Mucosa of gallbladder (tissue), 1 donor: Measurements from ENCODE around the gene RNF213. TPM values are rescaled to one million over a fixed set of nuclear protein-coding genes. Genes with fewer than 3 reads are reported as not detected.
"Not testable (repeated sequence)": the region's sequence is repeated elsewhere in the genome, so short reads cannot be mapped to it uniquely, and the experiment has no call there.

Experiments used
- DNase-seq: peaks from one replicate; pipeline ENCODE4 v3.0.0-alpha.2; 2020; ENCODE audit warnings: low spot score
- total RNA-seq: library from RNA; stranded (reverse); gene quantifications from one replicate; pipeline ENCODE4 v1.2.1, GENCODE V29; 2021
- donor health status: DM: no; HTN: no; CAD: no.

Gene RNF213
- total RNA-seq, 1 donor from 2014 or later, result 147 TPM

GRCh38 chr17:80389011-80389995, 128.7 kb downstream of the RNF213 start:
- no peak for DNase-seq

- DNase-seq, result no peak
Measured at GRCh38 chr17:80393241-80393890, 132.7 kb downstream of the RNF213 start.

- DNase-seq, result no peak
Measured at GRCh38 chr17:80393961-80394360, 133.3 kb downstream of the RNF213 start.

DNA sequence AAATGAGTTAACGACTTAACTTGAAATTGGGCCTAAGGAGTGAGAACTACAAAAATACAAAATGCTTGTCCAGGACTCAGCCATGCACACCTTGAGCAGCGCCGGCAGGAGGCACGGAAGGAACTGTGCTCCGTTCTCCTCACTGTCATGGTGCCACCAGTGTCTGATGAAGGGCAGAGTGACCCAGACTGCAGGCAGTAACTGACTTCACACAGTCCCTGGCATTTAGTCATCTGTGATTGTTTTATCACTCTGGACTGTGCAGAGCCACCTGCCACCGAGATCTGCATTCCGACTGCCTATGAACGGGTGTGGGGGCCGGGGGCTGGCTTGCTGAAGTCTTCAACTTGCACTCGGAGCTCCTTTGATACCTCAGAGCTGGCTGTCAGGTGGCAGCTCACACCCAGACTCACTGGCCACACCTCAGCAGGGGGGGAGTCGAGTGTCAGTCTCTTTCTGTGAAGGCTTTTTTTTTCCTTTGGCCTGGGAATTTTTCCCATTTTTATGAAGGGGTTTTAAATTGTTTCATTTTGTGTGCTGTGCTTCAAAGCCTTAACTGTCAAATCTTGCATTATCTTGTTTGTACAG, 134.1 kb downstream of the RNF213 start:
- no peak for DNase-seq

DNA sequence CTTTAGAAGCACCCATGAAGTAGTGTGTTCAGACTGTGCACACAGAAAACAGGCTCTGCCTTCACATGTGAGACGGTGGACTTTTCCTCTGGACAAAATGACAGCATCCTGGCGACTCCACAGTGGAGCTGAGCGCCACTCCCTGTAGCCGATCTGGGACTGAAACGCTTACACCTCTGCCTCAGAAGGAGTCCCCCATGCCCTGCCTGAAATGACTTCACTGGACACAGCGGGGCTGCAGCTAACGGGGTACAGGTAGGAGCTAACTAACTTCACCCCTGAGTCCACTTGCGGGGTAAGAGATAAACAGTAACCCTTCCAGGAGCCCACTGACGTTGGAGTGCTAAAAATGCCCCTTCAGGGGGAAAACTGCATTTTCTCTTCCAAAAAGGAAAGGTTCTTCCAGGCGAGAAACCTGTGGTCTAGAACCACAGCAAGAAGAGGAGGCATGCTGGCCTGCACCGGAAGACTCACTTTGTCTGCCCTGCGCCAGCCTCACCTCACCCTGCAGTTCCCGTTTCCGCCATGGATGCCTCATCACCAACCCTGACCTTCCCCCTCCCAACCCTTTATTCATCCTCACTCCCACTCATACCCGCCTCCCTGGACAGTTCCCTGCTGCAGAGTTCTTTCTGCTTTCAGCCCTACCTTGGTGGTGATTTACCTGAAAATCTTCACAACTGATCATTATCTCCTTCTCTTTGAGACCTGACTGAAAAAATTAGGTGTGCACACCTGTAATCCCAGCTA, 134.9 kb downstream of the RNF213 start:
- no peak for DNase-seq

- no peak for DNase-seq
Measured at GRCh38 chr17:80396157-80397033, 135.7 kb downstream of the RNF213 start.

- no peak for DNase-seq
Measured at GRCh38 chr17:80397034-80397387, 136.4 kb downstream of the RNF213 start.

DNA sequence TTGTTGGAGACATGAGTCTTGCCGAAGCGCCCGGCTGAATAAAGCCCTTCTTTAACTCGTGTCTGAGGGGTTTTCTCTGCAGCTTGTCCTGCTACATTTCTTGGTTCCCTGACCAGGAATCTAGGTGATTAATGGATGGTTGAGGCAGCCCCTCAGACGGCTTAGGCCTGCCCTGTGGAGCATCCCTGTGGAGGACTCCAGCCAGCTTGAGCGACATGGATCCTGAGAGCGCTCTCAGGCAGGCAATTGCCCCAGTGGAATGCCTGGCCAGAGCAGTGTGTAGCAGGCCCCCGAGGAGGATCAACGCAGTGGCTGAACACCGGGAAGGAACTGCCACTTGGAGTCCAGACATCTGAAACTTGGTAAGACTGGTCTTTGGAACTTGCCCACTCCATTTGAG, 137.0 kb downstream of the RNF213 start:
- DNase-seq, result no peak

DNA sequence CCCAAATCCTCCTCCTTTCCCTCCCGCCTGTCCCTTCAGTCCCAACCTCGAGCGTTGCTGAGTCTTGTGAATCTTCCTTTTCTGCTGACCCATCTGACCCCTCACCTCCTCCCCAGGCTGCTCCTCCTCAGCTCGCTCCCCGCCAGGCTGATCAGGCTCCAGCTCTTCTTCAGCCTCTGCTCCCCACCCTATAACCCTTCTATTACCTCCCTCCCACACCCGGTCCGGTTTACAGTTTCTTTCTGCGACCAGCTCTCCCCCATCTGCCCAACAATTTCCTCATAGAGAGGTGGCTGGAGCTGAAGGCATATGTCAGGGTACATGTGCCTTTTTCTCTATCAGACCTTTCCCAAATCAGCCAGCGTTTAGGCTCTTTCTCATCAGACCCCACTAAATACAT, 140.4 kb downstream of the RNF213 start:
- DNase-seq, result not testable (repeated sequence)

GRCh38 chr17:80402102-80402501, 141.4 kb downstream of the RNF213 start:
- DNase-seq, result not testable (repeated sequence)

GRCh38 chr17:80402959-80403358, 142.3 kb downstream of the RNF213 start:
- DNase-seq, result no peak

- DNase-seq, result no peak
Measured at GRCh38 chr17:80406146-80406545, 145.5 kb downstream of the RNF213 start.

DNA sequence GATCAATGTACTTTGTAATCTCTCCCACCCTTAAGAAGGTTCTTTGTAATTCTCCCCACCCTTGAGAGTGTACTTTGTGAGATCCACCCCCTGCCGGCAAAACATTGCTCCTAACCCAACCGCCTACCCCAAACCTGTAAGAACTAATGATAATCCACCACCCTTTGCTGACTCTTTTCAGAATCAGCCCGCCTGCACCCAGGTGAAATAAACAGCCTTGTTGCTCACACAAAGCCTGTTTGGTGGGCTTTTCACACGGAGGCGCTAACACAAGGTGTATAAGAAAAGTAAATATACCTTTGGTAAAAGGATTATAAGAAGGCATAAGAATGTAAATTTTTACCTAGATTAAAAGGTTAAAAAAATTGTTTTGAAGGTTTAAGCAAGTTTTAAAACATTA, 147.3 kb downstream of the RNF213 start:
- not testable (repeated sequence) for DNase-seq

DNA sequence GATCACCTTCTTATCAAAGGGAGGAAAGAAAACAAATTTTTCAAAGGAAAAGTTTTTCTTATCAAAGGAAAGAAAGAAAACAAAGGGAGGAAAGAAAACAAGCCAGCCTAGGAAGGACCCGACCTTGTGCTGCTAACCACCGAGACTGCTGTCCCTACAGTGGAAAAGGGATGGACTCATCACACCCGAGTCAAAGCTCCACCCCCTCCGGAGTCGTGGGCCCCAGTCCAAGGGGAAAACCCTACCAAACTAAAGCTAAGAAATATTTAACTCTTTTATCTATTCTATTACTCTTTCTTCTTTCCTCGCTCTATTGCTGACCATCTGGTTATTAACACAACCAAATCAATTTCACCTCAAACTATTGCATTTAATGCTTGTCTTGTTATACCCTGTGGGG, 148.2 kb downstream of the RNF213 start:
- DNase-seq, result peak; percentile 44

DNA sequence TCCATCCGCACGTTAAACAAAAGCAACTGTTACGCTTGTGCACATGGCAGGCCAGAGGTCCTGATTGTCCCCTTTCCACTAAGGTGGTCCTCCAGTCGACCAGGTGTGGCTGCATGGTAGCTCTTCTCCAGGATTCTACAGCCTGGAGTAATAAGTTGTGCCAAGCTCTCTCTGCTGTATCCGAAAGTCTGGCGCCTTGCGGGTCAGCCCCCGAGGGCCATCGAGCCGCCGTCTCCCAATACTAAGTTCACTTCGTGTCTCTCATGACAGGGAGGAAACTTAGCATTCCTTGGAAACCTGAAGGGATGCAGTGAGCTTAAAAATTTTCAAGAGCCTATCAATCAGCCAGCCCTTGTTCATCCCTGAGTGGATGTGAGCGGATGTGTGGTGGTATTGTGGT, 149.0 kb downstream of the RNF213 start:
- no peak for DNase-seq

DNA sequence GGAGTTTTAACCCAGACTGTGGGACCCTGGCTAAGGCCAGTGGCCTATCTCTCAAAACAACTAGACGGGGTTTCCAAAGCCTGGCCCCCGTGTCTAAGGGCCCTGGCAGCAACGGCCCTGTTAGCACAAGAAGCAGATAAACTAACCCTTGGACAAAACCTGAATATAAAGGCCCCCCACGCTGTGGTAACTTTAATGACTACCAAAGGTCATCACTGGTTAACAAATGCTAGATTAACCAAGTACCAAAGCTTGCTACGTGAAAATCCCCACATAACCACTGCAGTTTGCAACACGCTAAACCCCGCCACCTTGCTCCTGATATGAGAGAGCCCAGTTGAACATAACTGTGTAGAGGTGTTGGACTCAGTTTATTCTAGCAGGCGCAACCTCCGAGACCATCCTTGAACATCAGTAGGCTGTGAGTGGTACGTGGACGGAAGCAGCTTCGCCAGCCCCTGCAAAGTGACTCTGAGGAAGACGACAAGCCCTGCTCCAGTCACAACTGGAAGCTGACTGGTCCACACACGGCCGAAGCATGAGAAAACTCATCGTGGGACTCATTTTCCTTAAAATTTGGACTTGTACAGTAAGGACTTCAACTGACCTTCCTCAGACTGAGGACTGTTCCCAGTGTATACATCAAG, 149.9 kb downstream of the RNF213 start:
- DNase-seq, result not testable (repeated sequence)

DNA sequence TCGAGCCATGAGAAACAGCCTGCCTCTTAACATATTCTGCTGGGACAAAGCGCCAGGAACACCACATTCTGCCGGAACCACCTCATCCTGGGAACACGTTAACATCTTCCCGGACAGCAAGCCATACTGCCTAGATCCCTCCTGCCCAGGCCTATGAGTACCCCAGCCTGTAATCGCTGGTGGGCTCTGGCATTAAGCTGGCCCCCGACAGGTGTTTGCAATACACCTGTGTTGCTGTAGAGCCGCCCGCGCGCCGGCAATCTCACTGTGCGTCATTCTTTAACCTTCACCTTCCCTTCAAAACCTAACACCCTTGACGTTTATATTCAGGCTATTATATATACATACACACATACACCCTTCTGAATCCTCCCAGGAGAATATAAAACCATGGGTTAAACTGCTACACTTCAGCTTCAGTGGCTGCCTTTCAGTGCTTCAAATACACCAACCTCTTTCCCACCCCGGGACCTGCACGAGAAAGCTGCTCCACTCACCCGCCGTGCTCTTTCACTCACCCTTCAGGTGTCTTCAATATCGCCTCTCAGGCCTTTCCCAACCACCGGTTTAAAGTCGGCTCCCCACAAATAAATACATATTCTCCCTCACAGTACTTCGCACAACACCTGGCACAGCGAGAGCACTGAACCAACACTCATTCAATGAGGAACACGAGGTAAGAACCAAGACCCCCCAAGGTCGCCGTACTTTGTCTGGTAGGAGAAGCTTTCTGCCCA, 153.3 kb downstream of the RNF213 start:
- no peak for DNase-seq

DNA sequence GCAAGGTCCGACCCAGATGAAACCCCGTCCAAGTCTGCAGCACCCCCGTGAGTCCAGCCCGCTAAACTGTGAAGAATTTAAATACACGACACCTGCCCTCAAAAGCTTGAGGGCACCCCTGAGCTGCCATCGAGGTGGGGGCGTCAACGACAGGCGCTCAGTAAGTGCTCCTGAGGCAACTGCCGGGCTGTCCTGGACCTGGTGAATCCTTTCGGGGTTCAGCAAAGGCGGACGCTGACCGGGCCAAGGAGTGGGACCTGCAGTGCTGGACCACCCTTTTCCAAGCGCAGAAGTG, 153.8 kb downstream of the RNF213 start:
- DNase-seq, result no peak

- DNase-seq, result peak; percentile 96
Measured at GRCh38 chr17:80414803-80415625, 154.4 kb downstream of the RNF213 start, which contains the start of gene ENDOV. TSS of gene ENDOV (plus strand) at chr17:80415167. CDS start at chr17:80415195, 28 bp downstream.
